Measurements from ENCODE around the gene NMNAT1.

- no peak for TF ChIP-seq EZH2 (IDR thresholded peaks at IDR 0.05; ENCODE audit: borderline replicate concordance)
- TF ChIP-seq CTCF (IDR thresholded peaks at IDR 0.05; ENCODE audit: poor library complexity) = no peak
These were observed 53.6 kb downstream of the NMNAT1 start, which contains the start of gene RBP7 for GRCh38 chr1:9996624-9997582.
